DMS53 treated with DMSO at 0.1 percent for 48 hours (cell line): ENCODE measurements around the gene TBXA2R.

ENCODE experiments used
- DNase-seq: peaks from one replicate; lab custom pipeline; 2025; ENCODE audit not compliant: unreplicated experiment; lab: John Stamatoyannopoulos, UW

TBXA2R gene

GRCh38 chr19:3620817-3621547, 14.3 kb upstream of the TBXA2R start:
- DNase-seq = no peak

- no peak for DNase-seq
Measured at GRCh38 chr19:3620145-3620816, 13.6 kb upstream of the TBXA2R start.

- no peak for DNase-seq
Measured at GRCh38 chr19:3619631-3620012, 12.9 kb upstream of the TBXA2R start.

GRCh38 chr19:3618811-3619630, 12.3 kb upstream of the TBXA2R start:
- no peak for DNase-seq

- no peak for DNase-seq
Measured at GRCh38 chr19:3618144-3618810, 11.6 kb upstream of the TBXA2R start.

- DNase-seq = no peak
Measured at GRCh38 chr19:3617463-3617862, 10.8 kb upstream of the TBXA2R start.

GRCh38 chr19:3615524-3616135, 9.0 kb upstream of the TBXA2R start:
- no peak for DNase-seq

- no peak for DNase-seq
Measured at GRCh38 chr19:3614858-3615505, 8.3 kb upstream of the TBXA2R start.

GRCh38 chr19:3613818-3614661, 7.4 kb upstream of the TBXA2R start:
- DNase-seq = no peak

- no peak for DNase-seq
Measured at GRCh38 chr19:3612901-3613741, 6.4 kb upstream of the TBXA2R start.

- DNase-seq = no peak
Measured at GRCh38 chr19:3612330-3612729, 5.7 kb upstream of the TBXA2R start.

GRCh38 chr19:3611841-3612240, 5.2 kb upstream of the TBXA2R start:
- no peak for DNase-seq

GRCh38 chr19:3610745-3611717, 4.4 kb upstream of the TBXA2R start:
- no peak for DNase-seq

- no peak for DNase-seq
Measured at GRCh38 chr19:3609779-3610719, 3.4 kb upstream of the TBXA2R start.

GRCh38 chr19:3608750-3609322, 2.2 kb upstream of the TBXA2R start:
- DNase-seq = no peak

GRCh38 chr19:3608079-3608641, 1.5 kb upstream of the TBXA2R start:
- no peak for DNase-seq
